ENCODE results near the gene GAS5.

GAS5 gene

DNA sequence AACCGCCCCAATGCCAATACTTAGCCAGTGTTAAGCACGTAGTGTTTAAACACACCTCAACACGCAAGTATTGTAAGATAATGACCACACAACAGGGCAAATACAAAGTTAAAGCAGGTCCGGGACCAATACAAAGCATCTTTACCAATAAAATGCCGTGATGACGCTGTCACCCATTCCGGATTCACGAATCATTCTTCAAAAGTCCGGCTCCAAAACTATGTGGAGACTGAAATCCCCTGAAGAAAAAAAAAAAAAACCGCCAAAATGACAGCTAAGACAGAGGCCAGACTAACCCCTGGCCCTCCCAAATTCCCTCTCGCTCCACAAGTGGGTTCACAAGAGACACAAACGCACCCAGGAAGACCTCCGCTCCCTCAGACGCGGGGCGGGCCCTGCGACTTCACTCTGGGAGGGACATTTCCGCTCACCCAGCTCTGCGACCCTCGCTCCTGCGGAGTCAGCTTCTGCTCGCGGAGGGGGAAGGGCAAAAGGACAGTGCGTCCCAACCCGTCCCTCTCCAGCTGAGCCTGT, 43.9 kb downstream of the GAS5 start:
- DNase-seq: no peak

DNA sequence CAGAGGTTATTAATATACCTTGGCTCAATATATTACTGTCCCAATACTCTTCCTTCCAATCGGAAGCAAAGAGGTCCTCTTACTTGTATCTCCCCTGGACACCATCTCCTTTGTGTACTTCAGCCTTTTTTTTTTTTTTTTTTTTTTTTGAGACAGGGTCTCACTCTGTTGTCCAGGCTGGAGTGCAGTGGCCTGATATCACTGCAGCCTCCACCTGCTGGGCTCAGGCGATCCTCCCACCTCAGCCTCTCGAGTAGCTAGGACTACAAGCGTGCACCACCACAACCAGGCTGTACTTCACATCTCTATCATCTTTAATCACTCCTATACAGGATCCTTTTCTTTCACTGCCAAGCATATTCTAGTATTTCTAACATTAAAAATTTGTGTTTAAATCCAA, 46.1 kb downstream of the GAS5 start:
- DNase-seq: no peak

DNA sequence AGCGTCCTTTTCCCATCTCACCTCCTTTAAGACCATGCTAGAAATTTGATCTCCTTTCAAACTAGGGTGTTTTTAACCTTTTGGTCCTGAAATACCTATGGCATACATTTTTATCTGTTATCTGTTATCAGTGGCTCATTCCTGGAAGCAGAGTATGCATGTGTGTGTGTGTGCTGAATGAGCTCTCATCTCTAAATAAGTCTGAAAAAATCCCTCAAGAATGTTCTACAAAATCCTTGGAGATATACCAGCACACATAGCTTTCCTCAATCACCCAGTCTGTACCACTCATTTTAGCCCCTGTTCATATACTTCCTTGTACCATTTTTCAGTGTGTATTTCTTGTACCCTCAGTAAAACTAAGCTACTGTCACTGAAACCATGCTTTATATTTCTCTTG, 49.3 kb downstream of the GAS5 start:
- DNase-seq: no peak

Measured in NCI-H526 treated with DMSO at 0.1 percent for 48 hours (cell line).